H1 (cell line): Measurements from ENCODE around the gene PUSL1. TPM values are rescaled to one million over a fixed set of nuclear protein-coding genes. Genes with fewer than 3 reads are reported as not detected.

Experiments used
- CTCF ChIA-PET: fragments of 300-600 bp; sonication (Branson Sonifier 250); formaldehyde crosslinking; loops from one replicate; lab custom pipeline; 2021; ENCODE audit not compliant: partially characterized antibody; lab: Charles Lee
- POLR2A ChIA-PET: fragments of 300-600 bp; sonication (Branson Sonifier 250); formaldehyde crosslinking; loops from one replicate; lab custom pipeline; 2021; ENCODE audit warnings: inconsistent platforms; ENCODE audit not compliant: partially characterized antibody; lab: Charles Lee
- DNase-seq, 2 experiments: peaks; one replicate each; pipeline versions ENCODE4 v3.0.0 to v3.0.0-alpha.2; 2010 to 2022; ENCODE audit warnings: low spot score in 2 of 2, low read depth in 1 of 2, mixed read lengths in 1 of 2
- FAIRE-seq: peaks from 2 replicates; lab custom pipeline; 2011; peaks lifted over from hg19 to GRCh38; lab: Jason Lieb, UNC
- H2AFZ ChIP-seq: 2 replicates; pipeline ENCODE4 v1.8.1; 2012; ENCODE audit warnings: low read length, inconsistent platforms
- H2AK5ac ChIP-seq: 2 replicates; pipeline ENCODE4 v1.6.1; 2013; ENCODE audit warnings: low read depth, low read length
- H2BK120ac ChIP-seq: replicated peaks from 2 replicates; pipeline ENCODE3; 2013; ENCODE audit warnings: low read depth, low read length, inconsistent platforms
- H2BK12ac ChIP-seq: 2 replicates; pipeline ENCODE4 v1.6.1; 2013; ENCODE audit warnings: low read depth, low read length
- H2BK15ac ChIP-seq: 2 replicates; pipeline ENCODE4 v1.6.1; 2013; ENCODE audit warnings: low read length
- H2BK20ac ChIP-seq: 2 replicates; pipeline ENCODE4 v1.6.1; 2013; ENCODE audit warnings: low read length
- H2BK5ac ChIP-seq: 2 replicates; pipeline ENCODE4 v1.6.1; 2013; ENCODE audit warnings: low read depth, low read length
- H3K14ac ChIP-seq: 2 replicates; pipeline ENCODE4 v1.6.1; 2013; ENCODE audit warnings: inconsistent platforms; ENCODE audit not compliant: insufficient read length
- H3K18ac ChIP-seq: 2 replicates; pipeline ENCODE4 v1.6.1; 2013; ENCODE audit warnings: low read length; ENCODE audit errors: extremely low read depth
- H3K23ac ChIP-seq: 2 replicates; pipeline ENCODE4 v1.6.1; 2013; ENCODE audit warnings: inconsistent platforms; ENCODE audit not compliant: insufficient read length
- H3K23me2 ChIP-seq: 2 replicates; pipeline ENCODE4 v1.6.1; 2013; ENCODE audit warnings: low read depth, low read length
- H3K27ac ChIP-seq: 2 replicates; pipeline ENCODE4 v1.6.1; 2011; ENCODE audit warnings: low read depth, low read length, inconsistent platforms
- H3K27me3 ChIP-seq, 4 experiments: replicated peaks in 1 of 4; 1 replicate in 1 of 4; 2 replicates in 3 of 4; pipeline versions ENCODE4 v1.6.1 to v1.8.1; 2011 to 2013; ENCODE audit warnings: low read length in 3 of 4, mild to moderate bottlenecking in 3 of 4, inconsistent platforms in 2 of 4, mixed read lengths in 2 of 4, moderate library complexity in 1 of 4; ENCODE audit not compliant: control insufficient read depth in 3 of 4, insufficient read depth in 3 of 4; ENCODE audit errors: extremely low read depth in 1 of 4
- H3K36me3 ChIP-seq, 4 experiments: 2 replicates each; pipeline versions ENCODE4 v1.6.1 to v1.8.1; 2011 to 2013; ENCODE audit warnings: mild to moderate bottlenecking in 4 of 4, low read length in 3 of 4, moderate library complexity in 2 of 4, control low read depth in 1 of 4, inconsistent platforms in 1 of 4; ENCODE audit not compliant: insufficient read depth in 4 of 4, control insufficient read depth in 2 of 4
- H3K4ac ChIP-seq: replicated peaks from 2 replicates; pipeline ENCODE3; 2013; ENCODE audit warnings: low read length, low read depth, mixed read lengths, inconsistent platforms; ENCODE audit not compliant: insufficient read length
- H3K4me1 ChIP-seq, 4 experiments: replicated peaks in 1 of 4; 1 replicate in 1 of 4; 2 replicates in 3 of 4; pipeline versions ENCODE4 v1.6.1 to v1.8.1; 2011 to 2013; ENCODE audit warnings: low read length in 3 of 4, inconsistent platforms in 2 of 4, mixed read lengths in 1 of 4; ENCODE audit not compliant: insufficient read depth in 4 of 4, control insufficient read depth in 3 of 4
- H3K4me2 ChIP-seq, 2 experiments: 2 replicates each; pipeline versions ENCODE4 v1.6.1 to v1.8.1; 2011 to 2013; ENCODE audit warnings: low read depth in 2 of 2, low read length in 2 of 2, control low read depth in 1 of 2, inconsistent platforms in 1 of 2, mild to moderate bottlenecking in 1 of 2; ENCODE audit not compliant: insufficient read depth in 1 of 2
- H3K4me3 ChIP-seq, 4 experiments: fragments of 200-600, 300-600 bp in 1 of 4; sonication (generic), shearing (Covaris generic), sonication (Bioruptor Twin) in 1 of 4; 2 replicates each; pipeline versions ENCODE4 v1.5.1 to v1.8.1; 2011 to 2016; ENCODE audit warnings: low read length in 4 of 4, low read depth in 3 of 4, control low read depth in 2 of 4, inconsistent platforms in 2 of 4, mild to moderate bottlenecking in 2 of 4, mixed read lengths in 1 of 4, moderate library complexity in 1 of 4; ENCODE audit not compliant: insufficient read depth in 2 of 4; ENCODE audit errors: extremely low read depth in 1 of 4
- H3K56ac ChIP-seq: replicated peaks from 2 replicates; pipeline ENCODE3; 2013; ENCODE audit warnings: low read depth, mild to moderate bottlenecking, mixed read lengths, low read length, inconsistent platforms; ENCODE audit not compliant: insufficient read length
- H3K79me1 ChIP-seq: 2 replicates; pipeline ENCODE4 v1.6.1; 2013; ENCODE audit warnings: low read depth, low read length, control low read depth
- H3K79me2 ChIP-seq, 2 experiments: 2 replicates each; pipeline versions ENCODE4 v1.6.1 to v1.8.1; 2012 to 2013; ENCODE audit warnings: low read length in 2 of 2, mild to moderate bottlenecking in 2 of 2, inconsistent platforms in 1 of 2; ENCODE audit not compliant: insufficient read depth in 2 of 2, control insufficient read depth in 1 of 2
- H3K9ac ChIP-seq, 4 experiments: replicated peaks in 1 of 4; 1 replicate in 1 of 4; 2 replicates in 3 of 4; pipeline versions ENCODE4 v1.6.1 to v1.8.1; 2011 to 2013; ENCODE audit warnings: low read depth in 3 of 4, low read length in 3 of 4, control low read depth in 2 of 4, mild to moderate bottlenecking in 2 of 4, moderate library complexity in 2 of 4, inconsistent platforms in 1 of 4; ENCODE audit errors: extremely low read depth in 1 of 4
- H3K9me3 ChIP-seq, 2 experiments: 2 replicates each; pipeline versions ENCODE4 v1.6.1 to v1.8.1; 2012 to 2013; ENCODE audit warnings: mild to moderate bottlenecking in 2 of 2, moderate library complexity in 2 of 2, control low read depth in 1 of 2, inconsistent platforms in 1 of 2, low read depth in 1 of 2, low read length in 1 of 2, mixed read lengths in 1 of 2; ENCODE audit not compliant: insufficient read depth in 2 of 2
- H4K20me1 ChIP-seq, 2 experiments: replicated peaks in 1 of 2; 2 replicates each; pipeline versions ENCODE3 to v1.8.1; 2011 to 2013; ENCODE audit warnings: inconsistent platforms in 2 of 2, low read length in 2 of 2, mild to moderate bottlenecking in 1 of 2; ENCODE audit not compliant: insufficient read depth in 2 of 2, control insufficient read depth in 1 of 2
- H4K5ac ChIP-seq: 2 replicates; pipeline ENCODE4 v1.6.1; 2013; ENCODE audit warnings: low read length, low read depth, mixed read lengths, inconsistent platforms; ENCODE audit not compliant: insufficient read length
- H4K8ac ChIP-seq: 2 replicates; pipeline ENCODE4 v1.8.0; 2013; ENCODE audit warnings: mild to moderate bottlenecking, moderate library complexity, low read length, inconsistent platforms; ENCODE audit not compliant: insufficient read depth; ENCODE audit errors: extremely low read depth
- H4K91ac ChIP-seq: replicated peaks from 2 replicates; pipeline ENCODE3; 2013; ENCODE audit warnings: low read length, mixed read lengths, inconsistent platforms; ENCODE audit not compliant: insufficient read length
- BRCA1 ChIP-seq: IDR thresholded peaks from 2 replicates; pipeline ENCODE4 v1.6.1; 2012; ENCODE audit warnings: low read depth, low read length, improper control_type of control experiment
- CBX5 ChIP-seq: fragments of 300-800, 300-1000 bp; sonication (generic); IDR thresholded peaks from 2 replicates; pipeline ENCODE4 v1.7.1; 2016; ENCODE audit warnings: antibody characterized with exemption, low read length, low read depth
- CHD1 ChIP-seq: IDR thresholded peaks from 2 replicates; pipeline ENCODE4 v1.6.1; 2012; ENCODE audit warnings: low read depth, low read length, improper control_type of control experiment
- CTCF ChIP-seq, 3 experiments: IDR thresholded peaks; 1 replicate in 2 of 3; 2 replicates in 1 of 3; pipeline versions ENCODE4 v1.5.1 to v1.6.1; 2011; ENCODE audit warnings: low read length in 3 of 3, mild to moderate bottlenecking in 3 of 3, inconsistent platforms in 2 of 3, low read depth in 1 of 3, moderate library complexity in 1 of 3; ENCODE audit not compliant: insufficient read depth in 1 of 3; ENCODE audit errors: control extremely low read depth in 1 of 3
- POU5F1 ChIP-seq: IDR thresholded peaks from 2 replicates; pipeline ENCODE4 v1.6.1; 2011; ENCODE audit warnings: low read depth, mild to moderate bottlenecking, low read length, moderate library complexity
- SAP30 ChIP-seq: fragments of 300-600 bp; sonication (generic); IDR thresholded peaks from 2 replicates; pipeline ENCODE4 v1.7.1; 2012; ENCODE audit warnings: low read length, moderate library complexity, mild to moderate bottlenecking, inconsistent platforms; ENCODE audit not compliant: insufficient read depth, insufficient replicate concordance
- SRF ChIP-seq: IDR thresholded peaks from 2 replicates; pipeline ENCODE4 v1.6.1; 2011; ENCODE audit warnings: mild to moderate bottlenecking, low read depth, low read length, moderate library complexity
- SUZ12 ChIP-seq: fragments of 200-600 bp; sonication (generic); IDR thresholded peaks from 2 replicates; pipeline ENCODE4 v1.6.1; 2012; ENCODE audit warnings: mild to moderate bottlenecking, inconsistent platforms, low read length, moderate library complexity, mixed read lengths
- TEAD4 ChIP-seq: IDR thresholded peaks from 2 replicates; pipeline ENCODE4 v1.6.1; 2012; ENCODE audit warnings: low read depth, low read length, inconsistent platforms, mixed read lengths
- WGBS, 2 experiments: shearing (Covaris generic) in 1 of 2; methylation state at CpG; one replicate each; pipeline versions ENCODE4 v1.1.6 to v1.1.7; 2013 to 2015; ENCODE audit warnings: low lambda C conversion rate in 2 of 2, mixed read lengths in 2 of 2, inconsistent platforms in 1 of 2, low coverage in 1 of 2, missing lambda C conversion rate in 1 of 2; ENCODE audit not compliant: insufficient replicate concordance in 2 of 2, insufficient coverage in 1 of 2, insufficient read length in 1 of 2; ENCODE audit errors: extremely low coverage in 1 of 2, missing lambda C conversion rate in 1 of 2; 5-methylcytosine and 5-hydroxymethylcytosine counted together
- polyA plus RNA-seq, 7 experiments: library from polyadenylated mRNA; depleted of rRNA in 3 of 7; stranded (reverse) in 5 of 7; unstranded in 2 of 7; fragments of >200 nt in 5 of 7; fragments of 200-250 nt in 2 of 7; gene quantifications; 1 replicate in 5 of 7; 2 replicates in 1 of 7; 4 replicates in 1 of 7; pipeline versions ENCODE4 v1.2.1 to v1.2.3, GENCODE V29; 2011 to 2013; ENCODE audit warnings: missing spikeins in 2 of 7, mixed read lengths in 2 of 7
- total RNA-seq: library from RNA; stranded (reverse); fragmentation: NEBNext Ultra II Directional; extraction: Animal tissue kit (Norgen Biotek cat#: 25700); gene quantifications from 2 replicates; pipeline ENCODE4 v1.2.1, GENCODE V29; 2021

PUSL1 gene
- total and polyA plus RNA-seq, 2 of the 8 experiments (the other 6 are each of a cell fraction or from before 2014, with no cell fraction given) = 38.8 to 87.4 TPM

DNA sequence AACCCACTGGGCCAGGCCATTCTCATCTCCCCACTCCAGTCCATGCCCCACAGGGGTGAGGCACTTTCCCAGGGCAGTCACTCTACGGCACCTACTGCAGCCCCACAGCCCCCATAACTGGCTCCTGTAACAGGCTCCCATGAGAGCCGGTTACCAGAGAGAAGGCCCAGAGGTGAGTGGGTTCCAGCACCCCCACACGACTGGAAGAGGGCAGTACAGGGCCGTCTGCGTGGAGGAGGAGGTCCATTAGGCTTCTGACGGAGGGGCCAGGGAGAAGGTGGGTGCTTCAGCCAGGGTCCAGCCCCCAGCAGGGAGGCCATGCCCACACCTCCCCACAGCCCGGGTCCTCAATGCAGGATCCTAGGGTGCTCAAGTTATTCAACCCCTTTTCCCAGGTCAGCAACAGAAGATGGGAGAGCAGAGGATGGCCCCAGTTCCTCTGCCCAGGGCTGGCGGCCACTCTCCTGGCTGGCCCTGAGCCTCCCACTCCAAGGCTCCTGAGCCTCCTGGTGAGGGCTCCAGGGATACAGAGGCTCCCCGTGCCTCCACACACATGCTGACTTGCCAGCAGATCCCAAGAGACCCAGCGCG lies 2.2 kb upstream of the PUSL1 start:
- Histone ChIP-seq H2BK20ac (no peak overlapping the region), H3K4me2 (peak overlapping the region; percentile 66 to 95; a peak in 3 of 4 replicates), H3K27me3 (peaks cover 0 to 4% (median 1%) of the 10 kb centered on the region in 4 experiments; a peak in 1 of 7 replicates), H2AK5ac (no peak overlapping the region; the same call in 1 of the 2 replicates), H3K9me3 (no peaks in the 10 kb centered on the region), H2BK5ac (peak overlapping the region; percentile 78; the same call in 1 of the 2 replicates), H3K23ac (no peak overlapping the region), H4K5ac (no peak overlapping the region), H3K23me2 (peaks cover 21% of the 10 kb centered on the region; the same call in 1 of the 2 replicates), H3K9ac (no peak overlapping the region), H3K79me1 (peaks cover 4% of the 10 kb centered on the region; the same call in 1 of the 2 replicates), H4K20me1 (peaks cover 0 to 24% of the 10 kb centered on the region in 2 experiments), H2AFZ (no peak overlapping the region), H4K91ac (peak overlapping the region; percentile 56), H3K4me3 (peak overlapping the region in 2 of 4 experiments; percentile 65 to 91; a peak in 3 of 8 replicates), H2BK15ac (no peak overlapping the region), H3K79me2 (peaks cover 0 to 6% of the 10 kb centered on the region in 2 experiments; a peak in 1 of 4 replicates), H3K18ac (no peak overlapping the region; the same call in 1 of the 2 replicates), H3K4ac (no peak overlapping the region), H3K27ac (no peak overlapping the region), H3K56ac (no peak overlapping the region), H4K8ac (no peak overlapping the region), H3K14ac (no peak overlapping the region), H2BK120ac (no peak overlapping the region), H2BK12ac (peak overlapping the region; percentile 10; the same call in 1 of the 2 replicates), H3K36me3 (peaks cover 0 to 7% (median 4%) of the 10 kb centered on the region in 4 experiments; a peak in 4 of 8 replicates), H3K4me1 (peaks cover 0 to 40% (median 31%) of the 10 kb centered on the region in 4 experiments; a peak in 6 of 7 replicates)
- ChIA-PET POLR2A (interaction anchor here (0.5 to 1.5 kb wide), 4 partner anchors 11 to 47 kb away, joined by 3 to 5 read pairs (median 4); no protein-coding TSS in a partner anchor), CTCF (interaction anchor here (1.3 kb wide), 1 partner anchor 41 kb away, joined by 3 read pairs; no protein-coding TSS in a partner anchor)
- 71% methylated on average over 10 of the region's 11 CpGs; no CpG with 5 or more reads in 1 of the 2 experiments for WGBS, 2 experiments
- DNase-seq (no peak), FAIRE-seq (no peak)
- TF ChIP-seq SRF (no peak), BRCA1 (no peak), CBX5 (no peak), TEAD4 (no peak), SUZ12 (no peak), CTCF (IDR thresholded peaks at IDR 0.05; ENCODE audit: control extremely low read depth in 1 of 3, insufficient read depth in 1 of 3, low read depth in 1 of 3, low read length in 3 of 3) (peak in 2 of 3 experiments; percentile 31 to 52; a peak in 3 of 4 replicates), CHD1 (no peak), SAP30 (no peak), POU5F1 (no peak)
